Stimulated activated CD4-positive, alpha-beta T cell treated with anti-CD3 and anti-CD28 coated beads, Interleukin-15, amount 100 ng/mL, for 1 hour (primary cell): ENCODE results near the gene RXFP1.
A peak's percentile ranks its signal among the peaks of the same experiment; 100 is the strongest.

Experiments
- DNase-seq, 2 donors: peaks; one replicate each; pipeline ENCODE4 v3.0.0-alpha.2; 2020; ENCODE audit warnings: low read depth in 1 of 2, low spot score in 1 of 2

The RXFP1 gene

GRCh38 chr4:158669310-158669709, 147.6 kb downstream of the RXFP1 start:
- no peak for DNase-seq

- peak in 1 of 2 donors; percentile 36 for DNase-seq
Observed at GRCh38 chr4:158670975-158671664, 149.4 kb downstream of the RXFP1 start.

- DNase-seq, result no peak
Observed at GRCh38 chr4:158671665-158671914, 149.9 kb downstream of the RXFP1 start, which contains the start of gene C4orf46. C4orf46 (minus strand) TSS chr4:158671887; CDS start chr4:158671801, 86 bp downstream.

- peak; percentile 94 to 97 for DNase-seq
Observed at GRCh38 chr4:158671915-158672806, 150.5 kb downstream of the RXFP1 start, which contains the start of gene ETFDH. ETFDH (plus strand) TSS chr4:158672296; CDS start chr4:158672457, 161 bp downstream.

- DNase-seq, result no peak
Observed at GRCh38 chr4:158673633-158674032, 152.0 kb downstream of the RXFP1 start.

- no peak for DNase-seq
Observed at GRCh38 chr4:158676076-158676475, 154.4 kb downstream of the RXFP1 start.

GRCh38 chr4:158678767-158679166, 157.1 kb downstream of the RXFP1 start:
- DNase-seq, result no peak

- no peak for DNase-seq
Observed at GRCh38 chr4:158681629-158682028, 159.9 kb downstream of the RXFP1 start.

- DNase-seq, result no peak
Observed at GRCh38 chr4:158682066-158682465, 160.4 kb downstream of the RXFP1 start.

- no peak for DNase-seq
Observed at GRCh38 chr4:158688813-158689212, 167.1 kb downstream of the RXFP1 start.
